Activated naive CD8-positive, alpha-beta T cell treated with anti-CD3 and anti-CD28 coated beads for 36 hours (primary cell): ENCODE measurements around the gene NDUFV3. TPM values are rescaled to one million over a fixed set of nuclear protein-coding genes. Genes with fewer than 3 reads are reported as not detected.
"Not testable (repeated sequence)": the region's sequence is repeated elsewhere in the genome, so short reads cannot be mapped to it uniquely, and the experiment has no call there.

Source experiments
- DNase-seq: peaks from one replicate; pipeline ENCODE4 v3.0.0; 2021
- H3K27ac Mint-ChIP-seq: one replicate; pipeline ENCODE4 v1.8.0; 2022; ENCODE audit warnings: mild to moderate bottlenecking, moderate library complexity, mixed read lengths
- H3K27me3 Mint-ChIP-seq: one replicate; pipeline ENCODE4 v1.8.0; 2022; ENCODE audit warnings: mild to moderate bottlenecking, mixed read lengths
- H3K36me3 Mint-ChIP-seq: one replicate; pipeline ENCODE4 v1.8.0; 2021; ENCODE audit warnings: mild to moderate bottlenecking, mixed read lengths
- H3K4me1 Mint-ChIP-seq: one replicate; pipeline ENCODE4 v1.8.0; 2021; ENCODE audit warnings: mixed read lengths
- H3K4me3 Mint-ChIP-seq: one replicate; pipeline ENCODE4 v1.8.0; 2022; ENCODE audit warnings: mild to moderate bottlenecking, moderate library complexity, mixed read lengths
- H3K9me3 Mint-ChIP-seq: one replicate; pipeline ENCODE4 v1.8.0; 2022; ENCODE audit warnings: mixed read lengths
- total RNA-seq, 2 experiments: library from RNA; stranded (reverse); gene quantifications; one replicate each; pipeline ENCODE4 v1.2.3, GENCODE V29; 2021

Gene NDUFV3
- total RNA-seq, 2 experiments from 2014 or later, result 34.2 to 34.3 TPM

- peaks cover 19% of the 10 kb centered on the region for H3K4me1 Mint-ChIP-seq
- no peak overlapping the region for H3K4me3 Mint-ChIP-seq
- peaks cover 33% of the 10 kb centered on the region for H3K36me3 Mint-ChIP-seq
- no peak overlapping the region for H3K27ac Mint-ChIP-seq
- no peaks in the 10 kb centered on the region for H3K9me3 Mint-ChIP-seq
- no peaks in the 10 kb centered on the region for H3K27me3 Mint-ChIP-seq
- DNase-seq, result no peak
These were observed 29.6 kb upstream of the NDUFV3 start for GRCh38 chr21:42863504-42863870.

DNA sequence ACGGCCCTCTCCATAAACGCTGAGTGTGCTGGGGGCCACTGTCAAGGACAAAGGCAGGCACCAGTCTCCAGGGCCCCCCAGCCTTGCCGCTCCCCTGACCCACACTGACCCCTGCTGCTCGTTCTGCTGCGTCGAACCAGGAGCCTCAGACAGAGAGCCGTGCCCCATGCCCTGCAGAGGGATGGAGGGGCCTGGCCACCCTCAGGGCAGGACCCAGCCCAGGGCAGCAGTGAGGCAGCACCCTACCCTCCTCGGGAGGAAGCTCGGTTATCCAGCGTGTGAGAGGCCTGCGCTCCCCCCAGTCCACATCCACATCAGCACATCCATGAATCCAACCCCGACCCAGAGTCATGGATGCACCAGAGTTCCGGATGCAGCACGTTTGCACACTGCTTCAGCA, 28.8 kb upstream of the NDUFV3 start:
- Mint-ChIP-seq H3K4me1 (peaks cover 17% of the 10 kb centered on the region), H3K9me3 (no peaks in the 10 kb centered on the region), H3K27ac (no peak overlapping the region), H3K36me3 (peaks cover 28% of the 10 kb centered on the region), H3K4me3 (no peak overlapping the region), H3K27me3 (no peaks in the 10 kb centered on the region)
- DNase-seq, result no peak

DNA sequence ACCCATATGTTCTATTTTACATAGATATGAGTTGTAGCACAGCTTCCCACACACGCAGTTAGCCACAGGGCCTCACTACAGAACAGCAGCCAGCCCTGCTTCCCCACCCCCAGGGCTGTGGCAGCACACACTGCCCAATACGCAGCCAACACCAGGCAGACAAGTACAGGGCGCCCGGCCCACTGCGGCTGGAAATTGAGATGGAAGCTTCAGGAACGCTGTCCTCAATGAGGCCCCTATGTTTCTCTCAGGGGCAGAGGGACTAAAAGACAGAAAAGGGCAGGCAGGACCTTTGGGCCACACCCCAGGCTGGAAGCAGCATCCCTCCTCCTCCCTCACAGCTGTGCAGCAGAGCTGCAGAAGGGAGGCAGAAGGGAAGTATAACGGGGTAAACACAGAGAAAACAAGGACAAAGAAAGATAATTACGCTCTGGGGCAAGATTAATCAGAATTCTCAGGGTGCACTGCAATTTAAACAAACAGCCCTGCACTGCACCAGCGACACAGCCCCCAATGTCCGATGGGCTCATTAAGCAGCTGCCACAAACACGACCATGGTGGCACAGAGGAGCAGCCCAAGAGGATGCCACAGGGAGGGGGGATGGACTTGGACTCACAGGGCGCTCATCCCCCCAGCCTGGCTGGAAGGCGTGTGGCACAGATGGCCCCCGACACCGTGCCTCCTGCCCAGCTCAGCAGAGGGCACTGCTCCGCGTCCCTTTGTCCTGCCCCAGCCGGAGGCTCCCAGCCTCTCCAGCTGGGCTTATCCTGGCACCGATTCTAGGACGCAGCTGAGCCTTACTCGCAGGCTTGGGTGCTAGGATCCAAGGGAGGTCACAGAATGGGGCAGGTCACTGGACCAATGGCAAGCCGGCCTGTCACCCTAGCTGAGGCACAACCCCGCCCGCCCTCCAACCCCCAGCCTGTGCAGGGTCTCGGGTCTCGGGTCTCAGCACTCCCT, 28.0 kb upstream of the NDUFV3 start:
- H3K36me3 Mint-ChIP-seq, result peaks cover 30% of the 10 kb centered on the region
- peaks cover 18% of the 10 kb centered on the region for H3K4me1 Mint-ChIP-seq
- no peak overlapping the region for H3K4me3 Mint-ChIP-seq
- no peak overlapping the region for H3K27ac Mint-ChIP-seq
- no peaks in the 10 kb centered on the region for H3K9me3 Mint-ChIP-seq
- H3K27me3 Mint-ChIP-seq, result no peaks in the 10 kb centered on the region
- DNase-seq, result no peak

DNA sequence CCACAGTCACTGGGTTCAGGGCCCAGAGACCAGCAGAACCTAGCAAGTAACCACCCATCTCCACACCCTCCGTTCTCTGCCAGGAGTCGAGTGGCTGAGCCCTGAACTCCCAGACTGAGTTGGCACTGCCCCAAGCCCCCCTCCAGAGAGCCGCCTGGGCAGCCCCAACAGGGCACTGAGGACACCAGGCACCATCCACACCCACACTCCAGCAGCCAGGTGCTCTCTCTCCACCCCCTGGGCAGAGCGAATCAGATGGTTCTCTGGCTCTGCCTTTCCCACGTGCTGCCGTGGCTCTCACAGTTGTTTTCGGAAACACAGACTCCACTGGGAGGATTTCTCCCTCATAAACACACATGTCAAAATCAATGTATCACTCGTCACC, 27.3 kb upstream of the NDUFV3 start:
- DNase-seq, result no peak
- H3K36me3 Mint-ChIP-seq, result peaks cover 31% of the 10 kb centered on the region
- peaks cover 18% of the 10 kb centered on the region for H3K4me1 Mint-ChIP-seq
- no peaks in the 10 kb centered on the region for H3K27me3 Mint-ChIP-seq
- H3K27ac Mint-ChIP-seq, result no peak overlapping the region
- no peaks in the 10 kb centered on the region for H3K9me3 Mint-ChIP-seq
- no peak overlapping the region for H3K4me3 Mint-ChIP-seq

- DNase-seq, result no peak
- H3K36me3 Mint-ChIP-seq, result peaks cover 38% of the 10 kb centered on the region
- no peak overlapping the region for H3K4me3 Mint-ChIP-seq
- no peaks in the 10 kb centered on the region for H3K27me3 Mint-ChIP-seq
- no peaks in the 10 kb centered on the region for H3K9me3 Mint-ChIP-seq
- no peak overlapping the region for H3K27ac Mint-ChIP-seq
- peaks cover 18% of the 10 kb centered on the region for H3K4me1 Mint-ChIP-seq
These were observed 24.9 kb upstream of the NDUFV3 start for GRCh38 chr21:42868196-42868595.

- peaks cover 15% of the 10 kb centered on the region for H3K4me1 Mint-ChIP-seq
- no peaks in the 10 kb centered on the region for H3K27me3 Mint-ChIP-seq
- DNase-seq, result no peak
- H3K9me3 Mint-ChIP-seq, result no peaks in the 10 kb centered on the region
- H3K27ac Mint-ChIP-seq, result no peak overlapping the region
- no peak overlapping the region for H3K4me3 Mint-ChIP-seq
- peaks cover 39% of the 10 kb centered on the region for H3K36me3 Mint-ChIP-seq
These were observed 20.0 kb upstream of the NDUFV3 start for GRCh38 chr21:42873096-42873495.

GRCh38 chr21:42875811-42876210, 17.3 kb upstream of the NDUFV3 start:
- DNase-seq, H3K4me3 Mint-ChIP-seq, H3K27ac Mint-ChIP-seq, H3K27me3 Mint-ChIP-seq, H3K9me3 Mint-ChIP-seq: not testable (repeated sequence)
- Mint-ChIP-seq H3K4me1 (peaks cover 22% of the 10 kb centered on the region), H3K36me3 (peaks cover 53% of the 10 kb centered on the region)

DNA sequence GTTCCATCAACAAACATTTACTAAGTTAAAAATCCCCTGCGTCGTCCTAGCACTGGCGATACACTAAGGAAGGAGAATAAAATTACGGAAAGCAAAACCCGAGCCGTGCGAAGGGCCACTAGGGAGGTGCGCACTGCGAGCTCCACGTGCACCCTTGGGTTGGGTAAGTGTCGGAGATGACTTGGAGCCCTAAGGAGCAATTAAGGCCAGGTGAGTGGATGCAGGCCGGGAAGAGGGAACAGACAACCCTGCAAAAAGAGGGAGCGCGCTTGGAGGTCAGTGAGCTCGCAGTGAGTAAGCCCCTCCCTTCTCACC, 14.5 kb upstream of the NDUFV3 start:
- Mint-ChIP-seq H3K36me3 (peaks cover 37% of the 10 kb centered on the region), H3K4me3 (peak overlapping the region; percentile 93), H3K27me3 (no peaks in the 10 kb centered on the region), H3K27ac (peak overlapping the region; percentile 95), H3K4me1 (peaks cover 25% of the 10 kb centered on the region), H3K9me3 (no peaks in the 10 kb centered on the region)
- DNase-seq, result no peak

- peak; percentile 98 for DNase-seq
- Mint-ChIP-seq H3K27ac (peak within 1 kb of the TSS; percentile 95), H3K9me3 (no peaks in the 10 kb centered on the region), H3K4me3 (peak within 1 kb of the TSS; percentile 93), H3K36me3 (peaks cover 36% of the 10 kb centered on the region), H3K4me1 (peaks cover 24% of the 10 kb centered on the region), H3K27me3 (no peaks in the 10 kb centered on the region)
These were observed 13.9 kb upstream of the NDUFV3 start, which contains the start of gene WDR4 for GRCh38 chr21:42878993-42879787. Gene WDR4, minus strand, starts transcription at chr21:42879539. Its CDS starts 44 bp downstream, at chr21:42879495.

- Mint-ChIP-seq H3K36me3 (peaks cover 31% of the 10 kb centered on the region), H3K4me3 (peak overlapping the region; percentile 93), H3K27me3 (no peaks in the 10 kb centered on the region), H3K4me1 (peaks cover 22% of the 10 kb centered on the region), H3K9me3 (no peaks in the 10 kb centered on the region), H3K27ac (peak overlapping the region; percentile 95)
- DNase-seq, result no peak
These were observed 12.8 kb upstream of the NDUFV3 start for GRCh38 chr21:42880352-42880751.

GRCh38 chr21:42883921-42884320, 9.2 kb upstream of the NDUFV3 start:
- no peak overlapping the region for H3K27ac Mint-ChIP-seq
- H3K9me3 Mint-ChIP-seq, result no peaks in the 10 kb centered on the region
- peaks cover 14% of the 10 kb centered on the region for H3K36me3 Mint-ChIP-seq
- no peak overlapping the region for H3K4me3 Mint-ChIP-seq
- no peak for DNase-seq
- H3K27me3 Mint-ChIP-seq, result no peaks in the 10 kb centered on the region
- peaks cover 14% of the 10 kb centered on the region for H3K4me1 Mint-ChIP-seq

- Mint-ChIP-seq H3K9me3 (no peaks in the 10 kb centered on the region), H3K27ac (no peak overlapping the region), H3K4me1 (peaks cover 2% of the 10 kb centered on the region), H3K27me3 (no peaks in the 10 kb centered on the region), H3K36me3 (no peaks in the 10 kb centered on the region), H3K4me3 (no peak overlapping the region)
- no peak for DNase-seq
These were observed 5.8 kb upstream of the NDUFV3 start for GRCh38 chr21:42887326-42887725.

DNA sequence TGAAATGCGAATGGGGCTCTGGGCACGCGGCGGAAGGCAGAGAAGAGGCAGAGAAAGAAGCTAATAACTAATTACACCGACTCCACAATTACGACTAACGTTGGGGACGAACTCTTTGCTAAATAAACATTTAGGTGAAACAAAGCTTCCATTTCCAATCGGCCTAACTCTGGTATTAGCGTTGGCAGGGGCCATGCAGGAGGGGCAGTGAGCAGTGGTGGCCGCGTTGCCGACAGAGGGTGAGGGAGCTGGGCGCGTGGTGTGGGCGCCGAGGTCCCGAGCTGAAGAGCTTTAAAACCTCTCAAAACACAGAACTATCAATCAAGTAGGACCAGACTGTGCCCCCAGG, 553 bp upstream of the NDUFV3 start:
- Mint-ChIP-seq H3K4me3 (peak overlapping the region; percentile 87), H3K27ac (peak overlapping the region; percentile 96), H3K4me1 (peaks cover 13% of the 10 kb centered on the region), H3K9me3 (no peaks in the 10 kb centered on the region), H3K36me3 (peaks cover 7% of the 10 kb centered on the region), H3K27me3 (no peaks in the 10 kb centered on the region)
- DNase-seq, result no peak

GRCh38 chr21:42900446-42900845, 7.3 kb downstream of the NDUFV3 start:
- Mint-ChIP-seq H3K9me3 (no peaks in the 10 kb centered on the region), H3K27ac (no peak overlapping the region)

GRCh38 chr21:42903817-42904216, 10.7 kb downstream of the NDUFV3 start:
- H3K27ac Mint-ChIP-seq, result no peak overlapping the region
- no peak overlapping the region for H3K4me3 Mint-ChIP-seq
- H3K9me3 Mint-ChIP-seq, result no peaks in the 10 kb centered on the region
- H3K27me3 Mint-ChIP-seq, result no peaks in the 10 kb centered on the region
- no peak for DNase-seq
- H3K4me1 Mint-ChIP-seq, result peaks cover 1% of the 10 kb centered on the region
- peaks cover 19% of the 10 kb centered on the region for H3K36me3 Mint-ChIP-seq

More at GRCh38 chr21:42900446-42900845, 7.3 kb downstream of the NDUFV3 start:
- peaks cover 5% of the 10 kb centered on the region for H3K4me1 Mint-ChIP-seq
- no peak for DNase-seq
- H3K27me3 Mint-ChIP-seq, result no peaks in the 10 kb centered on the region
- H3K4me3 Mint-ChIP-seq, result no peak overlapping the region
- peaks cover 13% of the 10 kb centered on the region for H3K36me3 Mint-ChIP-seq
